ENCODE measurements around the gene FUZ.

GRCh38 chr19:49798574-49798973 is 14.5 kb downstream of the FUZ start:
- TF ChIP-seq POLR2A (IDR thresholded peaks at IDR 0.05): no peak
- TF ChIP-seq EP300 (IDR thresholded peaks at IDR 0.05): no peak
- no peak for TF ChIP-seq CTCF (IDR thresholded peaks at IDR 0.05)
- TF ChIP-seq POLR2AphosphoS5 (IDR thresholded peaks at IDR 0.05): no peak

Measured in upper lobe of left lung (tissue), 4 donors.